Suprapubic skin (tissue), 4 donors: ENCODE measurements around the gene DDX47. TPM values are rescaled to one million over a fixed set of nuclear protein-coding genes. Genes with fewer than 3 reads are reported as not detected.
"Not testable (repeated sequence)": the region's sequence is repeated elsewhere in the genome, so short reads cannot be mapped to it uniquely, and the experiment has no call there.

Source experiments
- DNase-seq, 2 donors: peaks; one replicate each; pipeline ENCODE4 v3.0.0-alpha.2; 2019; ENCODE audit warnings: low spot score in 2 of 2
- H3K27ac ChIP-seq: fragments of 200-600 bp; sonication (generic); one replicate; pipeline ENCODE4 v1.5.1; 2019
- H3K27me3 ChIP-seq: fragments of 200-600 bp; sonication (generic); one replicate; pipeline ENCODE4 v1.5.1; 2019
- H3K36me3 ChIP-seq: fragments of 200-600 bp; sonication (generic); one replicate; pipeline ENCODE4 v1.5.1; 2019
- H3K4me1 ChIP-seq: fragments of 200-600 bp; sonication (generic); one replicate; pipeline ENCODE4 v1.5.1; 2019
- H3K4me3 ChIP-seq: fragments of 200-600 bp; sonication (generic); one replicate; pipeline ENCODE4 v1.5.1; 2019; ENCODE audit warnings: mild to moderate bottlenecking
- H3K9me3 ChIP-seq: fragments of 200-600 bp; sonication (generic); one replicate; pipeline ENCODE4 v1.5.1; 2019
- CTCF ChIP-seq, 2 donors: fragments of 200-600 bp in 1 of 2; fragments of 450-650 bp in 1 of 2; sonication (generic) in 1 of 2; IDR thresholded peaks; one replicate each; pipeline ENCODE4 v1.5.1; 2016 to 2019; ENCODE audit warnings: antibody characterized with exemption in 2 of 2, mild to moderate bottlenecking in 1 of 2, moderate library complexity in 1 of 2
- EP300 ChIP-seq: sonication (generic); formaldehyde crosslinking; IDR thresholded peaks from one replicate; pipeline ENCODE4 v1.6.1; 2017; ENCODE audit warnings: antibody characterized with exemption
- POLR2A ChIP-seq, 2 donors: fragments of 450-650 bp; IDR thresholded peaks; one replicate each; pipeline ENCODE4 v1.6.1; 2017; ENCODE audit warnings: antibody characterized with exemption in 2 of 2, mild to moderate bottlenecking in 2 of 2, moderate library complexity in 2 of 2
- POLR2AphosphoS5 ChIP-seq, 3 donors: sonication (generic); formaldehyde crosslinking; IDR thresholded peaks; one replicate each; pipeline ENCODE4 v1.6.1; 2017; ENCODE audit warnings: antibody characterized with exemption in 3 of 3
- WGBS: methylation state at CpG from one replicate; pipeline ENCODE4 v1.1.5; 2018; 5-methylcytosine and 5-hydroxymethylcytosine counted together
- total RNA-seq, 4 donors: library from RNA; depleted of rRNA; stranded (reverse); fragments of >200 nt; gene quantifications; one replicate each; pipeline ENCODE4 v1.1.0, GENCODE V29; 2016

The DDX47 gene
- total RNA-seq, 4 donors from 2014 or later = 64.1 to 76.4 (median 66.9) TPM

- Histone ChIP-seq H3K4me3 (no peak overlapping the region), H3K9me3 (no peaks in the 10 kb centered on the region), H3K4me1 (peaks cover 13% of the 10 kb centered on the region), H3K27me3 (no peaks in the 10 kb centered on the region), H3K27ac (no peak overlapping the region), H3K36me3 (no peaks in the 10 kb centered on the region)
- TF ChIP-seq EP300 = no peak
- TF ChIP-seq POLR2AphosphoS5 (IDR thresholded peaks at IDR 0.05) = no peak
- no peak for TF ChIP-seq CTCF (IDR thresholded peaks at IDR 0.05)
- TF ChIP-seq POLR2A (IDR thresholded peaks at IDR 0.05) = no peak
- WGBS = 91% methylated on average over 3 of the region's 3 CpGs
- DNase-seq = no peak
Observed at GRCh38 chr12:12797794-12798152, 15.4 kb upstream of the DDX47 start.

DNA sequence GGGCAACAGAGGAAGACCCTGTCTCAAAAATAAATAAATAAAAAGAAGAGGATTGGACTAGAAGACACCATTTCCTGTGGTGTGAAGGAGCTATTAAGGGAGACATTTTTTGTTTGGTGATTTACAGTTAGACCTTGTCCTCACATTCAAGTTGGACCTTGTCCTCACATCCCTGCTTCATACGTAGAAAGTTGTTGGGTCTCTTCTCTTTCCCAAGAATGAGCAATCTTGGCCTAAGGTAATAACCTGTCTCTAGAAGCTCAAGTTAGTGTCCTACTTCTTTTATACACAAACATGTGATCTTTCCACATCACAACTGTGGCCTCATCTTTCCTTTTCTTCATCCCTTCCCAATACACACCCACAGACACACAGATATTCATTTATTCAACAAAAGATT is 14.7 kb upstream of the DDX47 start:
- TF ChIP-seq POLR2A (IDR thresholded peaks at IDR 0.05) (no peak), EP300 (no peak), CTCF (IDR thresholded peaks at IDR 0.05) (no peak), POLR2AphosphoS5 (IDR thresholded peaks at IDR 0.05) (no peak)
- H3K27ac ChIP-seq = no peak overlapping the region
- no peak overlapping the region for H3K4me3 ChIP-seq
- 67% methylated on average over 1 of the region's 1 CpG for WGBS
- no peaks in the 10 kb centered on the region for H3K27me3 ChIP-seq
- no peaks in the 10 kb centered on the region for H3K9me3 ChIP-seq
- peaks cover 20% of the 10 kb centered on the region for H3K4me1 ChIP-seq
- H3K36me3 ChIP-seq = no peaks in the 10 kb centered on the region
- no peak for DNase-seq

- TF ChIP-seq POLR2AphosphoS5 (IDR thresholded peaks at IDR 0.05) (no peak), POLR2A (IDR thresholded peaks at IDR 0.05) (no peak), EP300 (no peak), CTCF (IDR thresholded peaks at IDR 0.05) (no peak)
- no peak overlapping the region for H3K4me3 ChIP-seq
- no peak overlapping the region for H3K27ac ChIP-seq
- no peaks in the 10 kb centered on the region for H3K36me3 ChIP-seq
- WGBS = 86% methylated on average over 8 of the region's 8 CpGs
- H3K9me3 ChIP-seq = no peaks in the 10 kb centered on the region
- DNase-seq = no peak
- H3K4me1 ChIP-seq = peaks cover 29% of the 10 kb centered on the region
- H3K27me3 ChIP-seq = no peaks in the 10 kb centered on the region
Observed at GRCh38 chr12:12799163-12799920, 13.8 kb upstream of the DDX47 start.

- Histone ChIP-seq H3K4me3 (no peak overlapping the region), H3K36me3 (no peaks in the 10 kb centered on the region), H3K27me3 (no peaks in the 10 kb centered on the region), H3K9me3 (no peaks in the 10 kb centered on the region), H3K27ac (no peak overlapping the region), H3K4me1 (peaks cover 38% of the 10 kb centered on the region)
- 86% methylated on average over 9 of the region's 9 CpGs for WGBS
- no peak for DNase-seq
- TF ChIP-seq POLR2A (IDR thresholded peaks at IDR 0.05) (no peak), POLR2AphosphoS5 (IDR thresholded peaks at IDR 0.05) (no peak), CTCF (IDR thresholded peaks at IDR 0.05) (no peak), EP300 (no peak)
Observed at GRCh38 chr12:12800406-12801180, 12.6 kb upstream of the DDX47 start.

- WGBS = 89% methylated on average over 4 of the region's 4 CpGs
- not testable (repeated sequence) for H3K36me3 ChIP-seq, H3K27me3 ChIP-seq, H3K4me3 ChIP-seq, H3K9me3 ChIP-seq, DNase-seq, H3K27ac ChIP-seq
- H3K4me1 ChIP-seq = peaks cover 41% of the 10 kb centered on the region
Observed at GRCh38 chr12:12801656-12802055, 11.5 kb upstream of the DDX47 start.
